Measurements from ENCODE around the gene EGFR.
"Not testable (repeated sequence)": the region's sequence is repeated elsewhere in the genome, so short reads cannot be mapped to it uniquely, and the experiment has no call there.

The EGFR gene

GRCh38 chr7:55016061-55016745, 2.6 kb upstream of the EGFR start:
- no peak for DNase-seq

DNA sequence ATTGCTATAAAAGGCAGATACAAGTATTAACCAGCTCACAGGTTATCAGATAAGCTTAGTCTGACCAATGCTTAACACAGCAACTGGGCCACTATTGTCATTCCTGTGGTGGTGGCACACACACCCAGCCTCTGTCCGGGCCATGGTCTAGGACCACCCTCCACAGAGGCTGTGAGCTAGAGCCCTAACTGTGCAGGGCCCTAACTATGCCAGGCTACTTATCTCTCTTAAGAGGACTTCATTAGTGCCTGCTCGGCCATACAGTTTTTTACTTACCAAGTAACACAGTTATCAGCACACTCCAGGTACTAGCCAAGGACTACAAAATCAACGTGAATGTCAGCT, 2.1 kb upstream of the EGFR start:
- no peak for DNase-seq

- no peak for DNase-seq
These were observed 976 bp upstream of the EGFR start for GRCh38 chr7:55017841-55018240.

DNA sequence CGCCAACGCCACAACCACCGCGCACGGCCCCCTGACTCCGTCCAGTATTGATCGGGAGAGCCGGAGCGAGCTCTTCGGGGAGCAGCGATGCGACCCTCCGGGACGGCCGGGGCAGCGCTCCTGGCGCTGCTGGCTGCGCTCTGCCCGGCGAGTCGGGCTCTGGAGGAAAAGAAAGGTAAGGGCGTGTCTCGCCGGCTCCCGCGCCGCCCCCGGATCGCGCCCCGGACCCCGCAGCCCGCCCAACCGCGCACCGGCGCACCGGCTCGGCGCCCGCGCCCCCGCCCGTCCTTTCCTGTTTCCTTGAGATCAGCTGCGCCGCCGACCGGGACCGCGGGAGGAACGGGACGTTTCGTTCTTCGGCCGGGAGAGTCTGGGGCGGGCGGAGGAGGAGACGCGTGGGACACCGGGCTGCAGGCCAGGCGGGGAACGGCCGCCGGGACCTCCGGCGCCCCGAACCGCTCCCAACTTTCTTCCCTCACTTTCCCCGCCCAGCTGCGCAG, 424 bp downstream of the EGFR start:
- no peak for DNase-seq

DNA sequence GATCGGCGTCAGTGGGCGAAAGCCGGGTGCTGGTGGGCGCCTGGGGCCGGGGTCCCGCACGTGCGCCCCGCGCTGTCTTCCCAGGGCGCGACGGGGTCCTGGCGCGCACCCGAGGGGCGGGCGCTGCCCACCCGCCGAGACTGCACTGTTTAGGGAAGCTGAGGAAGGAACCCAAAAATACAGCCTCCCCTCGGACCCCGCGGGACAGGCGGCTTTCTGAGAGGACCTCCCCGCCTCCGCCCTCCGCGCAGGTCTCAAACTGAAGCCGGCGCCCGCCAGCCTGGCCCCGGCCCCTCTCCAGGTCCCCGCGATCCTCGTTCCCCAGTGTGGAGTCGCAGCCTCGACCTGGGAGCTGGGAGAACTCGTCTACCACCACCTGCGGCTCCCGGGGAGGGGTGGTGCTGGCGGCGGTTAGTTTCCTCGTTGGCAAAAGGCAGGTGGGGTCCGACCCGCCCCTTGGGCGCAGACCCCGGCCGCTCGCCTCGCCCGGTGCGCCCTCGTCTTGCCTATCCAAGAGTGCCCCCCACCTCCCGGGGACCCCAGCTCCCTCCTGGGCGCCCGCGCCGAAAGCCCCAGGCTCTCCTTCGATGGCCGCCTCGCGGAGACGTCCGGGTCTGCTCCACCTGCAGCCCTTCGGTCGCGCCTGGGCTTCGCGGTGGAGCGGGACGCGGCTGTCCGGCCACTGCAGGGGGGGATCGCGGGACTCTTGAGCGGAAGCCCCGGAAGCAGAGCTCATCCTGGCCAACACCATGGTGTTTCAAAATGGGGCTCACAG, 1.1 kb downstream of the EGFR start:
- no peak for DNase-seq

DNA sequence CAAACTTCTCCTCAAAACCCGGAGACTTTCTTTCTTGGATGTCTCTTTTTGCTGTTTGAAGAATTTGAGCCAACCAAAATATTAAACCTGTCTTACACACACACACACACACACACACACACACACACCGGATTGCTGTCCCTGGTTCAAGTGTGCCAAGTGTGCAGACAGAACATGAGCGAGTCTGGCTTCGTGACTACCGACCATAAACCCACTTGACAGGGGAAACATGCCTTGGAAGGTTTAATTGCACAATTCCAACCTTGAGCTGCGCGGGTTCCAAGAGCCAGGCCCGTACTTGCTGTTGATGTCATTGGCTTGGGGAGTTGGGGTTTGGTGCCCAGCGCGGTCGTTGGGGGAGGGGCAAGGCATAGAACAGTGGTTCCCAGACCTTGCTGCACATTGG, 1.7 kb downstream of the EGFR start:
- no peak for DNase-seq

DNA sequence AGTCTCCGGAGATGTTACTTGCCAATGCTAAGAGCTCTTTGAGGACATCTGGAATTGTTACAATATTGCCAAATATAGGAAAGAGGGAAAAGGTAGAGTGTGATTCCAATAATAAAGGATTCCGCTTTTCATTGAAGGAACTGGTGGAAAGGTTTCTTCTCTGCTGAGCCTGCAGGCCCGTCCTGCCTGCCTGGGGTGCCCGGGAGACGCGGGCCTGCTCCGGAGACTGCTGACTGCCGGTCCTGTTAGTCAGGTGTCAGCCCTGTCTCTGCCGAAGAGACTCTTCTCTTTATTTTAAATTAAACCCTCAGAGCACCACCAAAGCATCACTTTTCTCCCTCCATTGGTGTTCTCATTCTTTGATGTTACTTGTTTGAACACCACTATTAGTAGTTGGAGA, 2.2 kb downstream of the EGFR start:
- no peak for DNase-seq

DNA sequence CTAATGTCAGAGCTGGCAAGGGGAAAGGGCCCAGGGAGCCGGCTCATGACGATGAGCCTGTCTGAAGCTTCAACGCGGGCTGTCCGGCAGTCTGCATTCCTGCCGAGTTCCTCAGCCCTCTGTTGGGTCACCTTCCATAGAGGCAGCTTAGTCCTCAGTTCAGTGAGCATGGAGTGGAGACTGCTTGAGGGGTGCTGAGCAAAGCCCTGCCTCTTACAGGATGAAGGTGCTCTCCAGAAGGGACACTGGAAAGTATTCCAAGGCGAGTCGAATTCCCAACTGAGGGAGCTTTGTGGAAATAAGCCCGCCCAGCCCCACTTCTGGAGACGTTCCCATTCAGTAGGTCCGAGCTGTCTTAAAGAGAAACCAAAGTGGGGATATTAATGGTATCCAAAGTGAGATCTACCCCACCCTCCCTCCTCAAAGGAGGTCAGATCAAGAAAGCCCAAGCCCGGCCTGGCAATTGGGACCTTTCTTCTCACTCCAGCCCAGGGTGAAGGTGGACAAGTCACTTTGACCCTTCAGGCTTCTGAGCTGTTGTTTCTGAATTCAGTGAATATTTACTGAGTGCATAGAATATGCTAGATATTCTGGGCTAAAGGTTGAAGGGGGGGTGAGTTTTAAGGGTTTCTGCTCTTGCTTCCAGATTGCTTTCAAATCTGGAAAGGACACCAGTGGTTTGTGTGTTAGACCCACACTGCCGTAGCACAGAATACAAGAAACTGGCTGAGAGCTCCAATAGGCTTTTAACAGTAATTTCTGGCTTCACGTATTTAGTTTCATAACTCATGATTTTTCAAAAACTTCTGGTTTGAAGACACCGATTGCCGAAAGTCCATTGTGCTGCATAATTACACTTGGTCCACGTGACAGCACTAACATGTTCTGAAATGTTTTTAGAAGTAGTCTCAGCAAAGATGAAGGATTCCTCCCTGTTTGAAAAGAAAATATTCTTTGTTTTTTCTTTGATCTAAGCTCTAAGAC, 3.5 kb downstream of the EGFR start:
- no peak for DNase-seq

- DNase-seq, result no peak
These were observed 5.2 kb downstream of the EGFR start for GRCh38 chr7:55023841-55024505.

GRCh38 chr7:55024776-55025175, 6.0 kb downstream of the EGFR start:
- no peak for DNase-seq

GRCh38 chr7:55026086-55026790, 7.4 kb downstream of the EGFR start:
- DNase-seq, result no peak

DNA sequence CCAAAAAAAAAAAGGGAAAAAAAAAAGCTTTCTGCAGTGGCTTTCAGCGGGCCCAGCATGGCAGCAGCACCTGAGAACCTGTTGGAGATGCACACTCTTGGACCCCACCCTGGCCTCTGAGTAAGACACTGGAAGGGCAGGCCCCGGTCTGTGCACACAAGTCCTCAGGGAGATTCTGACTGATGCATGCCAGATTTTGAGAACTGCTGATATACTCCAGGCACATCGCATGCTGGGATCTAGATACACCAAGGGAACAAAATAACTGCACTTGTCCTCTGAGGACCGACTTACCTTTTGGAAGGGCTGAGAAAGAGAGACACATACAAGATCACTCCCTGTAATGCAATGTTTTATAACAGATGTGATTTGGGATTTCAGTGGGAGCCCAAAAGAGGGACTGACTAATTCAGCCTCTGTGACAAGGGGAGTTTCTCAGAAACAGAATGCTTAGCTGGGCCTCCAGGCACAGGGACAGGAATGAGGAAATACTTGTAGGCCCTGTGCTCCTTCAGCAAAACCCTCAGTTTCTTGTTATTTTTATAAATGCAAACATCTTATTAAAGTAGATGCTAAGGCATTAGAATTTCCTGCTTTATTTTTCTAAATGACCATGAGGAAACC, 8.2 kb downstream of the EGFR start:
- no peak for DNase-seq

DNA sequence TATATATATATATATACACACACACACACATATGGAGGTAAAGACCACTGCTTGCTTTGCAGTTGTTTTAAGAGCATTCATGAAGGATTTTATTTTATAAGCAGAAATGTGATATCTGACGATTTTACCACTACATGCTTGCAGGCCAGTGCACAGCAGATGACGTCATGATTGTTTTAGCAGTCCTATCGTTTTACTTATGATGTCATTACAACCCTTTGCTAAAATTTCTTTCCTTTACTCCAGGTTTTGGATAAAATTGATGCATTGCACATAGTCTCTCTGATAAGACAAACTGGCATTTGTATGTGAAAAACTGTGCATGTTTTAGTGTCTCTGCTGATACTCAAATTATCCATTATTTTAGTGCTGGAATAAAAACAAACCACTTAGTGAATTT, 9.2 kb downstream of the EGFR start:
- no peak for DNase-seq

DNA sequence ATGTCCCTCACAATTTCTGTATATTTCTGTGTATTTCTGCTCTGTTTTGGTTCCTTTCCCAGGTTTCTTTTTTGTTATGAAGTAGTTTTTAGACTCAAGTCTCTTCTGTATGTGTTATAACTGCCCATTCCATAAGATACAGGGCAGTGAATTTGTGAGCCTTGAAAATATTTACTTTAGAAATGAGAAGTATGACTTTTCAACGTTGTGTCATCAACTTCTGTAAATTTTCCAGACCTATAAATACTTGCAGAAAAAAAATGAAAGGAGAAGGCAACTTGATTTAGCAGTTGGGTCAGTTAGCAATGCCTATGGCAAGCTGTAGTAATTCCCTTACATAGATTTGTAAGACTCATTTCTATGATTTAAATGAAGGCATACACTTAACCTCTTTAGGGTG, 11.5 kb downstream of the EGFR start:
- DNase-seq, result no peak

DNA sequence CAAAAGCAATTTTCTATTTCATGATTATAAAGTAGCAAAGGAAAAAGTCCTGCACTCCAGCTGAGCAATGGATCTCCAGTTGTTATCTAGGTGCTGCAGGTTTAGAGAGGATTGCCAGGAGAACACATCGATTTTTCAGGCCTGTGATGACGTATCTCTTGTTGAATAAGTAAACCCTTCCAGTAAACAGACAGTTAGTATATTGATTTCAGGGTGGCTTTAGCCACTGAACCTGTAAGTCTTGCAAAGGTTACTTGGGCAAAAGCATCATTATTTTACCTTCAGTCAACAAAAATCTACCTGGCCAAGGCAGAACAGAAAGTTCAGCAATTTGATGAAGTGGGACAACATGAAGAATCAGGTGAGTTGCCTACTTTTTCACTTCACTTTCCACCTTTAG, 12.3 kb downstream of the EGFR start:
- DNase-seq, result no peak

GRCh38 chr7:55032069-55032699, 13.4 kb downstream of the EGFR start:
- DNase-seq, result no peak

GRCh38 chr7:55033236-55033846, 14.5 kb downstream of the EGFR start:
- no peak for DNase-seq

DNA sequence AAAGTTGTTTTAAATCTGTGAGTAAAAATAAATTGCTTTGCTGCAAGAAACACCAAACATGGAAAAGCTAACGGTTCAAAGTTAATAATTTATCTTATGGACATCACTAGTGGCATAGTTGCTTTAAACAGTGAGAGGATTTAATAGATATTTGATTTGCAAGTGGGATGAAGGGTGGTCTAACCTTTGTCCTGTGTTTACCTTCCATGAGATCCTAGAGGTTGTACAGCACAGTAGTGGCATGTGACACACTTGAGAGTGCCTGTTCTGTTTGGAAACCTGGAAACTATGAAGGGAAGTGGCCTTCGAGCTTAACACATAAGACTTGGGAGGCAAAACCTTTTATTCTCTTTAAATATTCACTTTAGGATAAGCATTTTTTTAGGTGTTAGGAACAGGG, 16.0 kb downstream of the EGFR start:
- DNase-seq, result no peak

GRCh38 chr7:55035410-55035809, 16.6 kb downstream of the EGFR start:
- not testable (repeated sequence) for DNase-seq

GRCh38 chr7:55036950-55037736, 18.3 kb downstream of the EGFR start:
- no peak for DNase-seq
